Activated naive CD4-positive, alpha-beta T cell treated with anti-CD3 and anti-CD28 coated beads, Interleukin-2, amount 10 ng/mL, durations not matched to agents 7 days and 5 days (primary cell): ENCODE data around the gene CTSE.
"Not testable (repeated sequence)": the region's sequence is repeated elsewhere in the genome, so short reads cannot be mapped to it uniquely, and the experiment has no call there.

Experiments used
- CTCF ChIA-PET: fragments of 350-600 bp; sonication (Branson Sonifier 250); formaldehyde crosslinking; loops from one replicate; lab custom pipeline; 2021; ENCODE audit warnings: antibody characterized with exemption; lab: Charles Lee
- DNase-seq: peaks from one replicate; pipeline ENCODE4 v3.0.0-alpha.2; 2020
- H3K27ac Mint-ChIP-seq: one replicate; pipeline ENCODE4 v1.8.0; 2021; ENCODE audit warnings: mild to moderate bottlenecking, moderate library complexity, mixed read lengths
- H3K27me3 Mint-ChIP-seq: one replicate; pipeline ENCODE4 v1.8.0; 2021; ENCODE audit warnings: mild to moderate bottlenecking, mixed read lengths
- H3K36me3 Mint-ChIP-seq: one replicate; pipeline ENCODE4 v1.8.0; 2021; ENCODE audit warnings: mixed read lengths
- H3K4me1 Mint-ChIP-seq: one replicate; pipeline ENCODE4 v1.8.0; 2021; ENCODE audit warnings: mixed read lengths
- H3K4me3 Mint-ChIP-seq: one replicate; pipeline ENCODE4 v1.8.0; 2021; ENCODE audit warnings: mild to moderate bottlenecking, moderate library complexity, mixed read lengths
- H3K9me3 Mint-ChIP-seq: one replicate; pipeline ENCODE4 v1.8.0; 2021; ENCODE audit warnings: mixed read lengths

The CTSE gene

GRCh38 chr1:206023695-206024094, at the start of gene CTSE:
Gene CTSE (minus strand): TSS chr1:206023895. CDS start chr1:206023791, 104 bp downstream.
- H3K9me3 Mint-ChIP-seq: no peaks in the 10 kb centered on the region
- no peak for DNase-seq
- H3K27me3 Mint-ChIP-seq: peaks cover 66% of the 10 kb centered on the region
- CTCF ChIA-PET: interaction anchor here (0.9 to 1.8 kb wide), 2 partner anchors 47 to 365 kb away, joined by 3 to 6 read pairs; no protein-coding TSS in a partner anchor
- no peaks in the 10 kb centered on the region for H3K36me3 Mint-ChIP-seq
- H3K4me1 Mint-ChIP-seq: no peaks in the 10 kb centered on the region
- H3K4me3 Mint-ChIP-seq: no peak within 1 kb of the TSS
- H3K27ac Mint-ChIP-seq: no peak within 1 kb of the TSS

GRCh38 chr1:206070627-206071304, 47.1 kb upstream of the CTSE start:
- CTCF ChIA-PET: no interaction called here
- Mint-ChIP-seq H3K9me3 (no peaks in the 10 kb centered on the region), H3K27me3 (peaks cover 73% of the 10 kb centered on the region), H3K27ac (no peak overlapping the region), H3K4me1 (peaks cover 20% of the 10 kb centered on the region), H3K36me3 (no peaks in the 10 kb centered on the region), H3K4me3 (no peak overlapping the region)
- DNase-seq: no peak

GRCh38 chr1:206068314-206068713, 44.6 kb upstream of the CTSE start:
- no peaks in the 10 kb centered on the region for H3K36me3 Mint-ChIP-seq
- H3K27me3 Mint-ChIP-seq: peaks cover 72% of the 10 kb centered on the region
- no peaks in the 10 kb centered on the region for H3K9me3 Mint-ChIP-seq
- H3K4me3 Mint-ChIP-seq: no peak overlapping the region
- CTCF ChIA-PET: no interaction called here
- no peak for DNase-seq
- H3K4me1 Mint-ChIP-seq: peaks cover 23% of the 10 kb centered on the region
- H3K27ac Mint-ChIP-seq: no peak overlapping the region

- Mint-ChIP-seq H3K27me3 (peaks cover 72% of the 10 kb centered on the region), H3K4me1 (peaks cover 23% of the 10 kb centered on the region), H3K4me3 (no peak overlapping the region), H3K36me3 (no peaks in the 10 kb centered on the region), H3K27ac (no peak overlapping the region), H3K9me3 (peaks cover 4% of the 10 kb centered on the region)
- CTCF ChIA-PET: no interaction called here
- no peak for DNase-seq
These were observed 44.0 kb upstream of the CTSE start for GRCh38 chr1:206067486-206068227.

- Mint-ChIP-seq H3K9me3 (peaks cover 4% of the 10 kb centered on the region), H3K4me1 (peaks cover 23% of the 10 kb centered on the region)
These were observed 42.9 kb upstream of the CTSE start for GRCh38 chr1:206066479-206067171.

GRCh38 chr1:206065547-206066145, 42.0 kb upstream of the CTSE start:
- Mint-ChIP-seq H3K27ac (no peak overlapping the region), H3K9me3 (peaks cover 4% of the 10 kb centered on the region), H3K4me1 (peaks cover 23% of the 10 kb centered on the region), H3K27me3 (peaks cover 73% of the 10 kb centered on the region), H3K36me3 (no peaks in the 10 kb centered on the region), H3K4me3 (no peak overlapping the region)
- DNase-seq: no peak
- CTCF ChIA-PET: no interaction called here

More at GRCh38 chr1:206066479-206067171, 42.9 kb upstream of the CTSE start:
- Mint-ChIP-seq H3K4me3 (no peak overlapping the region), H3K36me3 (no peaks in the 10 kb centered on the region), H3K27me3 (peaks cover 75% of the 10 kb centered on the region), H3K27ac (peak overlapping the region; percentile 46)
- DNase-seq: peak; percentile 54
- CTCF ChIA-PET: no interaction called here

- H3K4me3 Mint-ChIP-seq, CTCF ChIA-PET, H3K27ac Mint-ChIP-seq, H3K9me3 Mint-ChIP-seq, DNase-seq, H3K36me3 Mint-ChIP-seq: not testable (repeated sequence)
- Mint-ChIP-seq H3K27me3 (peaks cover 74% of the 10 kb centered on the region), H3K4me1 (peaks cover 23% of the 10 kb centered on the region)
These were observed 40.8 kb upstream of the CTSE start for GRCh38 chr1:206064501-206064900.

- H3K27me3 Mint-ChIP-seq: peaks cover 73% of the 10 kb centered on the region
- DNase-seq, H3K4me3 Mint-ChIP-seq, H3K27ac Mint-ChIP-seq, H3K36me3 Mint-ChIP-seq, CTCF ChIA-PET, H3K9me3 Mint-ChIP-seq: not testable (repeated sequence)
- H3K4me1 Mint-ChIP-seq: peaks cover 23% of the 10 kb centered on the region
These were observed 40.3 kb upstream of the CTSE start for GRCh38 chr1:206064001-206064400.

- H3K36me3 Mint-ChIP-seq: no peaks in the 10 kb centered on the region
- peaks cover 4% of the 10 kb centered on the region for H3K9me3 Mint-ChIP-seq
- H3K4me3 Mint-ChIP-seq: no peak overlapping the region
- no peak for DNase-seq
- H3K27me3 Mint-ChIP-seq: peaks cover 61% of the 10 kb centered on the region
- H3K27ac Mint-ChIP-seq: no peak overlapping the region
- peaks cover 17% of the 10 kb centered on the region for H3K4me1 Mint-ChIP-seq
- CTCF ChIA-PET: no interaction called here
These were observed 38.8 kb upstream of the CTSE start for GRCh38 chr1:206062464-206062863.

GRCh38 chr1:206060844-206061243, 37.1 kb upstream of the CTSE start:
- no peak overlapping the region for H3K27ac Mint-ChIP-seq
- H3K9me3 Mint-ChIP-seq: peaks cover 4% of the 10 kb centered on the region
- H3K4me1 Mint-ChIP-seq: peaks cover 3% of the 10 kb centered on the region
- no peak overlapping the region for H3K4me3 Mint-ChIP-seq
- CTCF ChIA-PET: no interaction called here
- no peaks in the 10 kb centered on the region for H3K36me3 Mint-ChIP-seq
- no peak for DNase-seq
- H3K27me3 Mint-ChIP-seq: peaks cover 53% of the 10 kb centered on the region

- Mint-ChIP-seq H3K27ac (no peak overlapping the region), H3K4me3 (no peak overlapping the region), H3K27me3 (peaks cover 46% of the 10 kb centered on the region), H3K9me3 (peaks cover 4% of the 10 kb centered on the region), H3K4me1 (no peaks in the 10 kb centered on the region), H3K36me3 (no peaks in the 10 kb centered on the region)
- CTCF ChIA-PET: interaction anchor here (2.0 kb wide), 1 partner anchor 46 kb away, joined by 10 read pairs; no protein-coding TSS in a partner anchor
- no peak for DNase-seq
These were observed 35.7 kb upstream of the CTSE start for GRCh38 chr1:206059355-206059915.

- Mint-ChIP-seq H3K36me3 (no peaks in the 10 kb centered on the region), H3K4me3 (no peak overlapping the region), H3K27me3 (peaks cover 46% of the 10 kb centered on the region), H3K4me1 (peaks cover 4% of the 10 kb centered on the region), H3K27ac (no peak overlapping the region), H3K9me3 (peaks cover 4% of the 10 kb centered on the region)
- CTCF ChIA-PET: interaction anchor here (2.0 kb wide), 1 partner anchor 47 kb away, joined by 10 read pairs; no protein-coding TSS in a partner anchor
- DNase-seq: no peak
These were observed 35.2 kb upstream of the CTSE start for GRCh38 chr1:206058927-206059292.

- not testable (repeated sequence) for H3K4me1 Mint-ChIP-seq
- CTCF ChIA-PET: interaction anchor here (2.0 kb wide), 1 partner anchor 47 kb away, joined by 10 read pairs; no protein-coding TSS in a partner anchor
These were observed 34.7 kb upstream of the CTSE start for GRCh38 chr1:206058289-206058926.

More at GRCh38 chr1:206058289-206058926, 34.7 kb upstream of the CTSE start:
- not testable (repeated sequence) for H3K36me3 Mint-ChIP-seq, DNase-seq, H3K9me3 Mint-ChIP-seq, H3K4me3 Mint-ChIP-seq, H3K27ac Mint-ChIP-seq
- peaks cover 46% of the 10 kb centered on the region for H3K27me3 Mint-ChIP-seq
